ENCODE results near the gene EFNA4. TPM values are rescaled to one million over a fixed set of nuclear protein-coding genes. Genes with fewer than 3 reads are reported as not detected.
"Not testable (repeated sequence)": the region's sequence is repeated elsewhere in the genome, so short reads cannot be mapped to it uniquely, and the experiment has no call there.

EFNA4 gene
- total RNA-seq, 1 experiment from 2014 or later: 26.2 TPM

- DNase-seq (ENCODE audit: low spot score): no peak
- in situ Hi-C loops (cut with HindIII; ENCODE audit: low sequenced_read_pairs): no loop called here
These were observed 43.3 kb downstream of the EFNA4 start for GRCh38 chr1:155106862-155107261.

- DNase-seq (ENCODE audit: low spot score): no peak
These were observed 44.0 kb downstream of the EFNA4 start for GRCh38 chr1:155107309-155108264.

GRCh38 chr1:155108296-155108695 lies 44.8 kb downstream of the EFNA4 start:
- no peak for DNase-seq (ENCODE audit: low spot score)
- in situ Hi-C loops (cut with HindIII; ENCODE audit: low sequenced_read_pairs): no loop called here

More at GRCh38 chr1:155107309-155108264, 44.0 kb downstream of the EFNA4 start:
- in situ Hi-C loops (cut with HindIII; ENCODE audit: low sequenced_read_pairs): no loop called here

- no peak for DNase-seq (ENCODE audit: low spot score)
- in situ Hi-C loops (cut with HindIII; ENCODE audit: low sequenced_read_pairs): no loop called here
These were observed 46.8 kb downstream of the EFNA4 start for GRCh38 chr1:155110381-155110780.

- in situ Hi-C loops (cut with HindIII; ENCODE audit: low sequenced_read_pairs): no loop called here
- no peak for DNase-seq (ENCODE audit: low spot score)
These were observed 47.3 kb downstream of the EFNA4 start for GRCh38 chr1:155110826-155111225.

GRCh38 chr1:155113450-155113980 lies 50.0 kb downstream of the EFNA4 start:
- in situ Hi-C loops (cut with HindIII; ENCODE audit: low sequenced_read_pairs): no loop called here
- no peak for DNase-seq (ENCODE audit: low spot score)

GRCh38 chr1:155116113-155116764 lies 52.7 kb downstream of the EFNA4 start:
- in situ Hi-C loops (cut with HindIII; ENCODE audit: low sequenced_read_pairs): no loop called here
- DNase-seq (ENCODE audit: low spot score): no peak

GRCh38 chr1:155117610-155118009 lies 54.1 kb downstream of the EFNA4 start:
- DNase-seq (ENCODE audit: low spot score): no peak
- in situ Hi-C loops (cut with HindIII; ENCODE audit: low sequenced_read_pairs): no loop called here

- in situ Hi-C loops (cut with HindIII; ENCODE audit: low sequenced_read_pairs); DNase-seq (ENCODE audit: low spot score): not testable (repeated sequence)
These were observed 54.5 kb downstream of the EFNA4 start for GRCh38 chr1:155118090-155118489.

Other genes starting within 250 kb of the EFNA4 start
- under 0.01 and 0.64 TPM in 2 replicates for gene KCNN3, start 193.5 kb upstream of the EFNA4 start, total RNA-seq (2014; rRNA removed; shearing (Covaris generic))
- gene PMVK, start 127.0 kb upstream of the EFNA4 start, total RNA-seq (2014; rRNA removed; shearing (Covaris generic)): 66.5 and 70.3 TPM in 2 replicates
- 25.9 and 36.5 TPM in 2 replicates for gene PBXIP1, start 107.6 kb upstream of the EFNA4 start, total RNA-seq (2014; rRNA removed; shearing (Covaris generic))
- 16.9 and 24.2 TPM in 2 replicates for gene PYGO2, start 102.0 kb upstream of the EFNA4 start, total RNA-seq (2014; rRNA removed; shearing (Covaris generic))
- 204 and 265 TPM in 2 replicates for gene SHC1, start 93.0 kb upstream of the EFNA4 start, total RNA-seq (2014; rRNA removed; shearing (Covaris generic))
- gene CKS1B, start 89.1 kb upstream of the EFNA4 start, total RNA-seq (2014; rRNA removed; shearing (Covaris generic)): 187 and 192 TPM in 2 replicates
- 39.9 and 49.4 TPM in 2 replicates for gene FLAD1, start 80.4 kb upstream of the EFNA4 start, total RNA-seq (2014; rRNA removed; shearing (Covaris generic))
- 0.74 TPM in 1 of 2 replicates, not detected in the other for gene LENEP, start 70.2 kb upstream of the EFNA4 start, total RNA-seq (2014; rRNA removed; shearing (Covaris generic))
- 30.6 and 33.0 TPM in 2 replicates for gene ZBTB7B, start 60.9 kb upstream of the EFNA4 start, total RNA-seq (2014; rRNA removed; shearing (Covaris generic))
- 0.31 TPM in 1 of 2 replicates, not detected in the other for gene DCST2, start 30.0 kb upstream of the EFNA4 start, total RNA-seq (2014; rRNA removed; shearing (Covaris generic))
- not detected in 2 replicates for gene DCST1, start 29.9 kb upstream of the EFNA4 start, total RNA-seq (2014; rRNA removed; shearing (Covaris generic))
- gene ADAM15, start 12.4 kb upstream of the EFNA4 start, total RNA-seq (2014; rRNA removed; shearing (Covaris generic)): 82.2 and 92.9 TPM in 2 replicates
- 3.3 and 5.1 TPM in 2 replicates for gene EFNA3, start 15.1 kb downstream of the EFNA4 start, total RNA-seq (2014; rRNA removed; shearing (Covaris generic))
- gene EFNA1, start 64.1 kb downstream of the EFNA4 start, total RNA-seq (2014; rRNA removed; shearing (Covaris generic)): 2.8 and 5.3 TPM in 2 replicates
- gene SLC50A1, start 72.1 kb downstream of the EFNA4 start, total RNA-seq (2014; rRNA removed; shearing (Covaris generic)): 15.9 and 19.8 TPM in 2 replicates
- 83.3 and 104 TPM in 2 replicates for gene DPM3, start 76.8 kb downstream of the EFNA4 start, total RNA-seq (2014; rRNA removed; shearing (Covaris generic))
- 177 and 223 TPM in 2 replicates for gene KRTCAP2, start 109.6 kb downstream of the EFNA4 start, total RNA-seq (2014; rRNA removed; shearing (Covaris generic))
- 0.14 and 0.37 TPM in 2 replicates for gene TRIM46, start 110.1 kb downstream of the EFNA4 start, total RNA-seq (2014; rRNA removed; shearing (Covaris generic))
- gene THBS3, start 144.2 kb downstream of the EFNA4 start, total RNA-seq (2014; rRNA removed; shearing (Covaris generic)): 75.4 and 79.8 TPM in 2 replicates
- gene MTX1, start 145.0 kb downstream of the EFNA4 start, total RNA-seq (2014; rRNA removed; shearing (Covaris generic)): 125 and 126 TPM in 2 replicates
- 5.4 and 7.3 TPM in 2 replicates for gene ENTREP3, start 191.7 kb downstream of the EFNA4 start, total RNA-seq (2014; rRNA removed; shearing (Covaris generic))
- 24.3 and 49.0 TPM in 2 replicates for gene SCAMP3, start 198.6 kb downstream of the EFNA4 start, total RNA-seq (2014; rRNA removed; shearing (Covaris generic))
- gene CLK2, start 209.8 kb downstream of the EFNA4 start, total RNA-seq (2014; rRNA removed; shearing (Covaris generic)): 32.1 and 47.4 TPM in 2 replicates
- 1.1 and 3.3 TPM in 2 replicates for gene HCN3, start 213.7 kb downstream of the EFNA4 start, total RNA-seq (2014; rRNA removed; shearing (Covaris generic))
- gene PKLR, start 237.7 kb downstream of the EFNA4 start, total RNA-seq (2014; rRNA removed; shearing (Covaris generic)): not detected in 2 replicates
- gene FDPS, start 245.1 kb downstream of the EFNA4 start, total RNA-seq (2014; rRNA removed; shearing (Covaris generic)): 357 and 361 TPM in 2 replicates